ENCODE measurements around the gene FASTKD3.

- TF ChIP-seq, protein P1, sequence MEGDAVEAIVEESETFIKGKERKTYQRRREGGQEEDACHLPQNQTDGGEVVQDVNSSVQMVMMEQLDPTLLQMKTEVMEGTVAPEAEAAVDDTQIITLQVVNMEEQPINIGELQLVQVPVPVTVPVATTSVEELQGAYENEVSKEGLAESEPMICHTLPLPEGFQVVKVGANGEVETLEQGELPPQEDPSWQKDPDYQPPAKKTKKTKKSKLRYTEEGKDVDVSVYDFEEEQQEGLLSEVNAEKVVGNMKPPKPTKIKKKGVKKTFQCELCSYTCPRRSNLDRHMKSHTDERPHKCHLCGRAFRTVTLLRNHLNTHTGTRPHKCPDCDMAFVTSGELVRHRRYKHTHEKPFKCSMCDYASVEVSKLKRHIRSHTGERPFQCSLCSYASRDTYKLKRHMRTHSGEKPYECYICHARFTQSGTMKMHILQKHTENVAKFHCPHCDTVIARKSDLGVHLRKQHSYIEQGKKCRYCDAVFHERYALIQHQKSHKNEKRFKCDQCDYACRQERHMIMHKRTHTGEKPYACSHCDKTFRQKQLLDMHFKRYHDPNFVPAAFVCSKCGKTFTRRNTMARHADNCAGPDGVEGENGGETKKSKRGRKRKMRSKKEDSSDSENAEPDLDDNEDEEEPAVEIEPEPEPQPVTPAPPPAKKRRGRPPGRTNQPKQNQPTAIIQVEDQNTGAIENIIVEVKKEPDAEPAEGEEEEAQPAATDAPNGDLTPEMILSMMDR (IDR thresholded peaks at IDR 0.05), result no peak
- TF ChIP-seq POLR2A (IDR thresholded peaks at IDR 0.05), result no peak
Measured at GRCh38 chr5:7837403-7837802, 31.4 kb downstream of the FASTKD3 start.

All from adrenal gland (tissue), 5 donors.